WTC11 (cell line): ENCODE results near the gene BCL11A.

ENCODE experiments used
- ERG ChIP-seq: fragments of 250-450 bp; sonication (Bioruptor Pico); IDR thresholded peaks from 2 replicates; pipeline ENCODE4 v1.8.0; 2021; ENCODE audit warnings: mild to moderate bottlenecking
- ETV6 ChIP-seq: sonication (generic); formaldehyde crosslinking; IDR thresholded peaks from 2 replicates; pipeline ENCODE4 v1.8.1; 2022; ENCODE audit warnings: mild to moderate bottlenecking, missing genetic modification reagents
- FOXJ3 ChIP-seq: sonication (generic); formaldehyde crosslinking; IDR thresholded peaks from 2 replicates; pipeline ENCODE4 v1.9.0; 2021; ENCODE audit warnings: missing genetic modification reagents, mild to moderate bottlenecking, borderline replicate concordance
- JUN ChIP-seq: sonication (generic); formaldehyde crosslinking; IDR thresholded peaks from 2 replicates; pipeline ENCODE4 v1.8.0; 2023; ENCODE audit warnings: mild to moderate bottlenecking, missing genetic modification reagents
- KAT7 ChIP-seq: sonication (generic); formaldehyde crosslinking; IDR thresholded peaks from 2 replicates; pipeline ENCODE4 v1.8.1; 2023; ENCODE audit warnings: missing genetic modification reagents, mild to moderate bottlenecking, borderline replicate concordance
- NR2C2 ChIP-seq: sonication (generic); formaldehyde crosslinking; IDR thresholded peaks from 2 replicates; pipeline ENCODE4 v1.8.0; 2022; ENCODE audit warnings: mild to moderate bottlenecking, missing genetic modification reagents
- PREB ChIP-seq: sonication (generic); formaldehyde crosslinking; IDR thresholded peaks from 2 replicates; pipeline ENCODE4 v1.8.1; 2022; ENCODE audit warnings: mild to moderate bottlenecking, missing genetic modification reagents, moderate library complexity, borderline replicate concordance
- ZNF121 ChIP-seq: sonication (generic); formaldehyde crosslinking; IDR thresholded peaks from 2 replicates; pipeline ENCODE4 v1.8.0; 2023; ENCODE audit warnings: missing genetic modification reagents
- ZNF138 ChIP-seq: sonication (generic); formaldehyde crosslinking; conservative IDR thresholded peaks from 2 replicates; pipeline ENCODE4 v1.8.1; 2022; ENCODE audit warnings: mild to moderate bottlenecking, moderate library complexity, missing genetic modification reagents
- TF ChIP-seq, protein P1 (sequence below): sonication (generic); formaldehyde crosslinking; conservative IDR thresholded peaks from 2 replicates; pipeline ENCODE4 v1.8.1; 2023; ENCODE audit warnings: mild to moderate bottlenecking, low read depth, missing genetic modification reagents, moderate library complexity
- TF ChIP-seq, protein P2 (sequence below): sonication (generic); formaldehyde crosslinking; IDR thresholded peaks from 2 replicates; pipeline ENCODE4 v1.8.1; 2023; ENCODE audit warnings: mild to moderate bottlenecking, missing genetic modification reagents, borderline replicate concordance
- TF ChIP-seq, protein P3 (sequence below): fragments of 200-600 bp; IDR thresholded peaks from 2 replicates; pipeline ENCODE4 v1.8.0; 2022; ENCODE audit warnings: antibody characterized with exemption
- TF ChIP-seq, protein P4 (sequence below): fragments of 250-450 bp; sonication (Bioruptor Pico); IDR thresholded peaks from 2 replicates; pipeline ENCODE4 v1.9.0; 2021; ENCODE audit warnings: moderate library complexity, mild to moderate bottlenecking, inconsistent platforms, borderline replicate concordance
- TF ChIP-seq, protein P5 (sequence below): sonication (generic); formaldehyde crosslinking; IDR thresholded peaks from 2 replicates; pipeline ENCODE4 v1.8.0; 2022; ENCODE audit warnings: mild to moderate bottlenecking, missing genetic modification reagents

DNA sequence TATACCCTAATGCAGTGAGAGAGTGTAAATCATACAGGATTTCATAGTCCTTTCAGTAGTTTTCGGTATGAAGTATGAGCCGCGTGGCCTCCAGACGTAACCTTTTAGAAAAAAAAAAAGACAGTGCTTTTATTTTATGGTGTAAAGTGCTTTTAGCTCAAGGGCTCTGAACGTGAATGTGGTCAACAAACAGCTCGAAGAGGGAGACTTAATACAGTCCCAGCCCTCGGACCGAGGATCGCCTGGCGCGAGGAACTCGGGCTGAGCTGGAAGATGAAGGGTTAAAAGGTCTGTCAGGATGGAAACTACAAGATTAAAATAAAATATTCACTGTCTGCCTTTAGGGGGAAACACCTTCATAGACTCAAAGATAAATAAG, 4.0 kb upstream of the BCL11A start:
- TF ChIP-seq ZNF121 (CRISPR knock-in tag) (no peak), ETV6 (no peak), FOXJ3 (no peak), KAT7 (CRISPR knock-in tag) (no peak), NR2C2 (no peak), JUN (CRISPR knock-in tag) (no peak), PREB (no peak), ERG (no peak), ZNF138 (CRISPR knock-in tag) (no peak)
- TF ChIP-seq, protein P1, sequence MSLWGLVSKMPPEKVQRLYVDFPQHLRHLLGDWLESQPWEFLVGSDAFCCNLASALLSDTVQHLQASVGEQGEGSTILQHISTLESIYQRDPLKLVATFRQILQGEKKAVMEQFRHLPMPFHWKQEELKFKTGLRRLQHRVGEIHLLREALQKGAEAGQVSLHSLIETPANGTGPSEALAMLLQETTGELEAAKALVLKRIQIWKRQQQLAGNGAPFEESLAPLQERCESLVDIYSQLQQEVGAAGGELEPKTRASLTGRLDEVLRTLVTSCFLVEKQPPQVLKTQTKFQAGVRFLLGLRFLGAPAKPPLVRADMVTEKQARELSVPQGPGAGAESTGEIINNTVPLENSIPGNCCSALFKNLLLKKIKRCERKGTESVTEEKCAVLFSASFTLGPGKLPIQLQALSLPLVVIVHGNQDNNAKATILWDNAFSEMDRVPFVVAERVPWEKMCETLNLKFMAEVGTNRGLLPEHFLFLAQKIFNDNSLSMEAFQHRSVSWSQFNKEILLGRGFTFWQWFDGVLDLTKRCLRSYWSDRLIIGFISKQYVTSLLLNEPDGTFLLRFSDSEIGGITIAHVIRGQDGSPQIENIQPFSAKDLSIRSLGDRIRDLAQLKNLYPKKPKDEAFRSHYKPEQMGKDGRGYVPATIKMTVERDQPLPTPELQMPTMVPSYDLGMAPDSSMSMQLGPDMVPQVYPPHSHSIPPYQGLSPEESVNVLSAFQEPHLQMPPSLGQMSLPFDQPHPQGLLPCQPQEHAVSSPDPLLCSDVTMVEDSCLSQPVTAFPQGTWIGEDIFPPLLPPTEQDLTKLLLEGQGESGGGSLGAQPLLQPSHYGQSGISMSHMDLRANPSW (CRISPR knock-in tag) = no peak
- TF ChIP-seq, protein P2, sequence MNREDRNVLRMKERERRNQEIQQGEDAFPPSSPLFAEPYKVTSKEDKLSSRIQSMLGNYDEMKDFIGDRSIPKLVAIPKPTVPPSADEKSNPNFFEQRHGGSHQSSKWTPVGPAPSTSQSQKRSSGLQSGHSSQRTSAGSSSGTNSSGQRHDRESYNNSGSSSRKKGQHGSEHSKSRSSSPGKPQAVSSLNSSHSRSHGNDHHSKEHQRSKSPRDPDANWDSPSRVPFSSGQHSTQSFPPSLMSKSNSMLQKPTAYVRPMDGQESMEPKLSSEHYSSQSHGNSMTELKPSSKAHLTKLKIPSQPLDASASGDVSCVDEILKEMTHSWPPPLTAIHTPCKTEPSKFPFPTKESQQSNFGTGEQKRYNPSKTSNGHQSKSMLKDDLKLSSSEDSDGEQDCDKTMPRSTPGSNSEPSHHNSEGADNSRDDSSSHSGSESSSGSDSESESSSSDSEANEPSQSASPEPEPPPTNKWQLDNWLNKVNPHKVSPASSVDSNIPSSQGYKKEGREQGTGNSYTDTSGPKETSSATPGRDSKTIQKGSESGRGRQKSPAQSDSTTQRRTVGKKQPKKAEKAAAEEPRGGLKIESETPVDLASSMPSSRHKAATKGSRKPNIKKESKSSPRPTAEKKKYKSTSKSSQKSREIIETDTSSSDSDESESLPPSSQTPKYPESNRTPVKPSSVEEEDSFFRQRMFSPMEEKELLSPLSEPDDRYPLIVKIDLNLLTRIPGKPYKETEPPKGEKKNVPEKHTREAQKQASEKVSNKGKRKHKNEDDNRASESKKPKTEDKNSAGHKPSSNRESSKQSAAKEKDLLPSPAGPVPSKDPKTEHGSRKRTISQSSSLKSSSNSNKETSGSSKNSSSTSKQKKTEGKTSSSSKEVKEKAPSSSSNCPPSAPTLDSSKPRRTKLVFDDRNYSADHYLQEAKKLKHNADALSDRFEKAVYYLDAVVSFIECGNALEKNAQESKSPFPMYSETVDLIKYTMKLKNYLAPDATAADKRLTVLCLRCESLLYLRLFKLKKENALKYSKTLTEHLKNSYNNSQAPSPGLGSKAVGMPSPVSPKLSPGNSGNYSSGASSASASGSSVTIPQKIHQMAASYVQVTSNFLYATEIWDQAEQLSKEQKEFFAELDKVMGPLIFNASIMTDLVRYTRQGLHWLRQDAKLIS (CRISPR knock-in tag) = no peak
- TF ChIP-seq, protein P3, sequence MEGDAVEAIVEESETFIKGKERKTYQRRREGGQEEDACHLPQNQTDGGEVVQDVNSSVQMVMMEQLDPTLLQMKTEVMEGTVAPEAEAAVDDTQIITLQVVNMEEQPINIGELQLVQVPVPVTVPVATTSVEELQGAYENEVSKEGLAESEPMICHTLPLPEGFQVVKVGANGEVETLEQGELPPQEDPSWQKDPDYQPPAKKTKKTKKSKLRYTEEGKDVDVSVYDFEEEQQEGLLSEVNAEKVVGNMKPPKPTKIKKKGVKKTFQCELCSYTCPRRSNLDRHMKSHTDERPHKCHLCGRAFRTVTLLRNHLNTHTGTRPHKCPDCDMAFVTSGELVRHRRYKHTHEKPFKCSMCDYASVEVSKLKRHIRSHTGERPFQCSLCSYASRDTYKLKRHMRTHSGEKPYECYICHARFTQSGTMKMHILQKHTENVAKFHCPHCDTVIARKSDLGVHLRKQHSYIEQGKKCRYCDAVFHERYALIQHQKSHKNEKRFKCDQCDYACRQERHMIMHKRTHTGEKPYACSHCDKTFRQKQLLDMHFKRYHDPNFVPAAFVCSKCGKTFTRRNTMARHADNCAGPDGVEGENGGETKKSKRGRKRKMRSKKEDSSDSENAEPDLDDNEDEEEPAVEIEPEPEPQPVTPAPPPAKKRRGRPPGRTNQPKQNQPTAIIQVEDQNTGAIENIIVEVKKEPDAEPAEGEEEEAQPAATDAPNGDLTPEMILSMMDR = no peak
- TF ChIP-seq, protein P4, sequence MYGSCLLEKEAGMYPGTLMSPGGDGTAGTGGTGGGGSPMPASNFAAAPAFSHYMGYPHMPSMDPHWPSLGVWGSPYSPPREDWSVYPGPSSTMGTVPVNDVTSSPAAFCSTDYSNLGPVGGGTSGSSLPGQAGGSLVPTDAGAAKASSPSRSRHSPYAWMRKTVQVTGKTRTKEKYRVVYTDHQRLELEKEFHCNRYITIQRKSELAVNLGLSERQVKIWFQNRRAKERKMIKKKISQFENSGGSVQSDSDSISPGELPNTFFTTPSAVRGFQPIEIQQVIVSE = no peak
- TF ChIP-seq, protein P5, sequence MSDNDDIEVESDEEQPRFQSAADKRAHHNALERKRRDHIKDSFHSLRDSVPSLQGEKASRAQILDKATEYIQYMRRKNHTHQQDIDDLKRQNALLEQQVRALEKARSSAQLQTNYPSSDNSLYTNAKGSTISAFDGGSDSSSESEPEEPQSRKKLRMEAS (CRISPR knock-in tag) = no peak
